MM.1S (cell line): ENCODE results near the gene ZNF550.

Source experiments
- EZH2phosphoT487 ChIP-seq: fragments of 300-600 bp; sonication (generic); IDR thresholded peaks from 2 replicates; pipeline ENCODE4 v1.6.1; 2018; ENCODE audit warnings: antibody characterized with exemption, low read length
- TF ChIP-seq, protein P1 (sequence below): fragments of 300-600 bp; sonication (generic); IDR thresholded peaks from 2 replicates; pipeline ENCODE4 v1.5.1; 2016; ENCODE audit warnings: antibody characterized with exemption, low read length, mixed read lengths

GRCh38 chr19:57546513-57546912 lies 13.2 kb downstream of the ZNF550 start:
- TF ChIP-seq EZH2phosphoT487 = no peak
- TF ChIP-seq, protein P1, sequence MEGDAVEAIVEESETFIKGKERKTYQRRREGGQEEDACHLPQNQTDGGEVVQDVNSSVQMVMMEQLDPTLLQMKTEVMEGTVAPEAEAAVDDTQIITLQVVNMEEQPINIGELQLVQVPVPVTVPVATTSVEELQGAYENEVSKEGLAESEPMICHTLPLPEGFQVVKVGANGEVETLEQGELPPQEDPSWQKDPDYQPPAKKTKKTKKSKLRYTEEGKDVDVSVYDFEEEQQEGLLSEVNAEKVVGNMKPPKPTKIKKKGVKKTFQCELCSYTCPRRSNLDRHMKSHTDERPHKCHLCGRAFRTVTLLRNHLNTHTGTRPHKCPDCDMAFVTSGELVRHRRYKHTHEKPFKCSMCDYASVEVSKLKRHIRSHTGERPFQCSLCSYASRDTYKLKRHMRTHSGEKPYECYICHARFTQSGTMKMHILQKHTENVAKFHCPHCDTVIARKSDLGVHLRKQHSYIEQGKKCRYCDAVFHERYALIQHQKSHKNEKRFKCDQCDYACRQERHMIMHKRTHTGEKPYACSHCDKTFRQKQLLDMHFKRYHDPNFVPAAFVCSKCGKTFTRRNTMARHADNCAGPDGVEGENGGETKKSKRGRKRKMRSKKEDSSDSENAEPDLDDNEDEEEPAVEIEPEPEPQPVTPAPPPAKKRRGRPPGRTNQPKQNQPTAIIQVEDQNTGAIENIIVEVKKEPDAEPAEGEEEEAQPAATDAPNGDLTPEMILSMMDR = no peak
